ENCODE results near the gene TMEM201.
"Not testable (repeated sequence)": the region's sequence is repeated elsewhere in the genome, so short reads cannot be mapped to it uniquely, and the experiment has no call there.

Gene TMEM201

GRCh38 chr1:9588551-9589143, at the start of gene TMEM201:
TSS of gene TMEM201 (plus strand) at chr1:9588911. CDS start at chr1:9588931, 20 bp downstream.
- DNase-seq: peak; percentile 95 to 97

DNA sequence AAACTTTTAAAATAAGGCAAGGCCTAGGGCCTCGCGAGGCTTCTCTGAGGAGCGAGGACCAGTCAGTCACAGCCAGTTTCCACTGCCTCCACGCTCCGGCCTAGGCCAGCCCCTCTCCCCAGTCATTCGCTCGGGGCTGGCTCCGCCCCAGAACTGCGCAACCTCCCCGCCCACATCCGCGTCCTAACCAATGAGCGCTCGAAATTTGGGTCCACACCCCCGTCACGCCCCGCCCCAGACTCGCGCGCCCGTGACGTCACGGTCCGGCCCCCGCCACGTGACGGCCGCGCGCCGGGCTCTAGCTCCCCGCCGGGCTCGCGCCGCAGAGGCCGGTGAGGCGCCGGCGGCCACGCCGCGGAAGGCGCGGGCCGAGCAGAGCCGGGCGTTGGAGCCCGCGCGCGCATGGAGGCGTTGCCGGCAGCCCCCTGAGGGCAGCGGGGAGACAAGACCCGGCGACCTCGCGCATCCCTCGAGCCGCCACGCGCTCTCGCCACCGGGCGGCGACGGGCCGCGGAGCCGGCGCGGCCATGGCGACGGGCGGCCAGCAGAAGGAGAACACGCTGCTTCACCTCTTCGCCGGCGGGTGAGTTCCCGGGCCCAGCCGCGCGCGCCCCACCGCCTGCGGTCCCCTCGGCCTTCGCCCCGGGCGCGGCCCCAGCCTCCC, 49.4 kb upstream of the TMEM201 start, which contains the start of gene SLC25A33:
TSS of gene SLC25A33 (plus strand) at position 301 of the 664 bp plus-strand sequence. CDS start at position 528, 227 bp downstream.
- peak; percentile 99 to 100 for DNase-seq

- peak in 1 of 2 experiments; percentile 77 for DNase-seq
Measured at GRCh38 chr1:9539829-9540550, 48.7 kb upstream of the TMEM201 start.

GRCh38 chr1:9542430-9542829, 46.3 kb upstream of the TMEM201 start:
- no peak for DNase-seq

GRCh38 chr1:9544926-9545325, 43.8 kb upstream of the TMEM201 start:
- no peak for DNase-seq

DNA sequence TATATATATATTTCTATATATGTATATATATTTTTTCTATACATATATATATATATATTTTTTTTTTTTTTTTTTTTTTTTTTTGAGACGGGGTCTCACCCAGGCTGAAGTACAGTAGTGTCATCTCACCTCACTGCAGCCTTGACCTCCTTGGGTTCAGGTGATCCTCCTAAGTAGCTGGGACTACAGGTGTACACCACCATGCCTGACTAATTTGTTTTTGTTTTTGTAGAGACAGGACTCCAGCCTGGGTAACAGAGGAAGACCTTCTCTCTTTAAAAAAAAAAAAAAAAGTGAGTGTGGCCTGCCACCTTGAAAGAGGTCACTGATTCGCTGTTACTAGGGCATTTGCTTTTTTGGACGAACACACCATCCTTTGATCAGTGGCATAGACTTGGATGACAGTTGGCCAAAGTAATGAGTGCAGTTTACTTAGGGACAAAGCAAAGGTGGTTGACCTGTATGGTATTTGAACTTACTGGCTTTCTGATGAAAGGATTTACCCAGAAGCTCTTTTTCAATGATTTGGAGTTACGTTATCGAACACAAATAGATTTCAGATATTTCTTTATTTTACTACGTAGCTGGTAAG, 38.7 kb upstream of the TMEM201 start:
- DNase-seq: no peak

GRCh38 chr1:9551984-9552383, 36.7 kb upstream of the TMEM201 start:
- no peak for DNase-seq

GRCh38 chr1:9553736-9554144, 35.0 kb upstream of the TMEM201 start:
- DNase-seq: no peak

DNA sequence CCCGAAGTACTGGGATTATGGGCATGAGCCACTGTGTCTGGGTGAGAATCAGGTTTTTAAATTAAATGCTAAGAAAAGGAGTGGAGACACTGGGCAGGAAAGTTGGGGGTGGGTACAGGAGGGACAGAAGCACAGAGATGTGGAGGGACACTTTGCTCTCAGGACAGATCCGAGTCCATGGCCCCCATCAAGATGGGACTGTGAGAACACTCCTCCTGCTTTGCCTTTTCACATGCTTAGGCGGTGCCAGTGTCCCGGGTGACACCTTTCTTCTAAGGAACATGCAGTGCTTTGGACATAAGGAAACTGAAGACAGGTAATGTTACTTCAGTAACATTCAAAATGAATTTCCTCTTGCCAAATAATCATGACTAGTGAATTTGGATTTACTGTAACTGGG, 32.8 kb upstream of the TMEM201 start:
- DNase-seq: no peak

- no peak for DNase-seq
Measured at GRCh38 chr1:9557624-9558023, 31.1 kb upstream of the TMEM201 start.

GRCh38 chr1:9558271-9558945, 30.3 kb upstream of the TMEM201 start:
- DNase-seq: no peak

- no peak for DNase-seq
Measured at GRCh38 chr1:9558946-9559545, 29.7 kb upstream of the TMEM201 start.

- DNase-seq: no peak
Measured at GRCh38 chr1:9559673-9560072, 29.0 kb upstream of the TMEM201 start.

- not testable (repeated sequence) for DNase-seq
Measured at GRCh38 chr1:9560090-9560489, 28.6 kb upstream of the TMEM201 start.

- DNase-seq: no peak
Measured at GRCh38 chr1:9561429-9561828, 27.3 kb upstream of the TMEM201 start.

- no peak for DNase-seq
Measured at GRCh38 chr1:9569267-9569666, 19.4 kb upstream of the TMEM201 start.

GRCh38 chr1:9570886-9571529, 17.7 kb upstream of the TMEM201 start:
- not testable (repeated sequence) for DNase-seq

DNA sequence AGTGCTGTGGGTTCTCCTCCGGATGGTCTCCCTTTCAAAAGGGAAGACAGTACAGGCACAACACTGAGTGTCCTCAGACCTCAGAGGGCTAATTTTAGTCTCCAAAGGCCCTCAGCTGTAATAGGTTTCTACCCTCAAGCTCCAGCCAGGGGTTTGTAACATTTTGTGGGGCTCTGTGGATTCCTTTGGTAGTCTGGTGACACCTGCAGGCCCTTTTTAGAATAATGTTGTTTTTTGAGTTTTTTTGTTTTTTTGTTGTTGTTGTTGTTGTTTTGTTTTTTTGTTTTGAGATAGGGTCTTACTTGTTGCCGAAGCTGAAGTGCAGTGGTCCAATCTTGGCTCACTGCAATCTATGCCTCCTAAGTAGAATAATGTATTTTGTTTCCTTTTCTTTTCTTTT, 15.0 kb upstream of the TMEM201 start:
- DNase-seq: no peak

- DNase-seq: no peak
Measured at GRCh38 chr1:9575486-9575885, 13.2 kb upstream of the TMEM201 start.

DNA sequence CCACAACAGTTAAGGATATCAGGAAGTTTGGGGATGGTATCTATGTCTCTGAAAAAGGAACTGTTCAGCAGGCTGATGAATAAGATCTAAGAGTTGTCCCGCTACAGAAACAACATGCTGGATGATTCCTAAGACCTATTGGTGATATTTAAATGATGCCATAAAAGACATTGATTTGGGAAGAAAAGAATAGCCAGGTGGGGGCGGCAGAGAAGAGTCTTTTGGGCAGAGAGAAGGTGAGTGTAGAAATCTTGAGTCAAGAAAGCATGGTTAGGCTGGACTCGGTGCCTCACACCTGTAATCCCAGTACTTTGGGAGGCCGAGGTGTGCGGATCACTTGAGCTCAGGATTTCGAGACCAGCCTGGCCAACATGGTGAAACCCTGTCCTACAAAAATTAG, 11.8 kb upstream of the TMEM201 start:
- no peak for DNase-seq

GRCh38 chr1:9577423-9577822, 11.3 kb upstream of the TMEM201 start:
- no peak for DNase-seq

DNA sequence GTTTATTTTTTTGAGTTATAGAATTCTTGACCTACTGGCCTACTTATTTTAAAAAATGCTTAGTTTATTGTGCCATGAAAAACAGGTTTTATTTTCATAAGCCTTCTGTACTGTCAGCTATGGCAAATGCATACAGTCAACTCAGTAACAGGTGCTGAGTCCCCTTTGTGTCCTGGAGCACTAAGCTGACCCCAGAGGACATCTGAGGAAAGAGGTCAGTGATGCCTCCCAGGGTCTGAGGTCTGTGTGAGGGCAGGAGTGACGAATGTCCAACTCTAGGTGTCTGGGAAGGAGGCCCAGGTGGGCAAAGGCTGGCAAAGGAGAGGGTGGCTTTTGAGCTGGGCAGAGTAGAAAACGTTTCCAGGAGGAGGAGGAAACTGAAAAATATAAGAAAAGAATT, 7.8 kb upstream of the TMEM201 start:
- no peak for DNase-seq

All from activated T-cell treated with anti-CD3 and anti-CD28 coated beads, Interleukin-2, amount 50 U/mL, for 48 hours (primary cell).